Mesodermal cell (in vitro differentiated cells): Measurements from ENCODE around the gene ATG4B. TPM values are rescaled to one million over a fixed set of nuclear protein-coding genes. Genes with fewer than 3 reads are reported as not detected.
"Not testable (repeated sequence)": the region's sequence is repeated elsewhere in the genome, so short reads cannot be mapped to it uniquely, and the experiment has no call there.

Experiments
- H3K27ac ChIP-seq: 2 replicates; pipeline ENCODE4 v1.7.0; 2013; ENCODE audit warnings: mild to moderate bottlenecking, low read depth, low read length, moderate library complexity; ENCODE audit not compliant: severe bottlenecking
- H3K36me3 ChIP-seq: 2 replicates; pipeline ENCODE4 v1.7.1; 2013; ENCODE audit warnings: mild to moderate bottlenecking, low read length, moderate library complexity; ENCODE audit not compliant: control insufficient read depth, insufficient read depth
- H3K4me1 ChIP-seq: one replicate; pipeline ENCODE4 v1.7.1; 2013; ENCODE audit warnings: mild to moderate bottlenecking, low read length; ENCODE audit not compliant: insufficient read depth, control insufficient read depth, poor library complexity, severe bottlenecking
- H3K4me3 ChIP-seq: 2 replicates; pipeline ENCODE4 v1.7.0; 2013; ENCODE audit warnings: low read length, control low read depth, mild to moderate bottlenecking; ENCODE audit not compliant: insufficient read depth, poor library complexity, severe bottlenecking; ENCODE audit errors: extremely low read depth
- H3K9me3 ChIP-seq: 2 replicates; pipeline ENCODE4 v1.7.1; 2013; ENCODE audit warnings: mild to moderate bottlenecking, low read length, moderate library complexity; ENCODE audit not compliant: control insufficient read depth
- WGBS, 2 experiments: methylation state at CpG; one replicate each; pipeline ENCODE4 v1.1.5; 2013; ENCODE audit warnings: missing lambda C conversion rate in 2 of 2; ENCODE audit not compliant: insufficient coverage in 2 of 2; 5-methylcytosine and 5-hydroxymethylcytosine counted together
- polyA plus RNA-seq, 2 experiments: library from polyadenylated mRNA; stranded (reverse); fragments of 50-300 nt; gene quantifications; one replicate each; pipeline ENCODE4 v1.2.3, GENCODE V29; 2013

The ATG4B gene
- 98.7 TPM for polyA plus RNA-seq (2013, experiment 1 of 2)
- 76.3 TPM for polyA plus RNA-seq (2013, experiment 2 of 2)

GRCh38 chr2:241637018-241637794 lies at the start of gene ATG4B, which contains the start of gene THAP4:
ATG4B (plus strand) TSS chr2:241637693; CDS start chr2:241637715, 22 bp downstream.
THAP4 (minus strand) TSS chr2:241637158; CDS start chr2:241637017, 141 bp downstream.
- Histone ChIP-seq H3K27ac (peak within 1 kb of the TSS; percentile 96), H3K9me3 (peaks cover 14% of the 10 kb centered on the region), H3K4me3 (peak within 1 kb of the TSS; percentile 75), H3K36me3 (peaks cover 57% of the 10 kb centered on the region), H3K4me1 (peaks cover 14% of the 10 kb centered on the region)
- WGBS, 2 experiments, result 0 to 1% methylated on average over 77 to 98 of the region's 123 CpGs

- Histone ChIP-seq H3K36me3 (peaks cover 69% of the 10 kb centered on the region), H3K9me3 (peaks cover 39% of the 10 kb centered on the region)
- 89 to 92% methylated on average over 17 of the region's 17 CpGs for WGBS, 2 experiments
- not testable (repeated sequence) for H3K4me1 ChIP-seq, H3K27ac ChIP-seq, H3K4me3 ChIP-seq
These were observed 47.6 kb upstream of the ATG4B start for GRCh38 chr2:241589863-241590262.

GRCh38 chr2:241590496-241591455 lies 46.7 kb upstream of the ATG4B start:
- H3K4me3 ChIP-seq, H3K27ac ChIP-seq, H3K4me1 ChIP-seq: not testable (repeated sequence)
- peaks cover 31% of the 10 kb centered on the region for H3K9me3 ChIP-seq
- peaks cover 69% of the 10 kb centered on the region for H3K36me3 ChIP-seq
- 90 to 91% methylated on average over 30 to 33 of the region's 33 CpGs for WGBS, 2 experiments

- Histone ChIP-seq H3K27ac (no peak overlapping the region), H3K9me3 (peaks cover 17% of the 10 kb centered on the region), H3K36me3 (peaks cover 62% of the 10 kb centered on the region), H3K4me3 (no peak overlapping the region), H3K4me1 (no peaks in the 10 kb centered on the region)
- WGBS, 2 experiments, result 82 to 97% methylated on average over 11 to 16 of the region's 18 CpGs
These were observed 45.2 kb upstream of the ATG4B start for GRCh38 chr2:241592126-241592845.

GRCh38 chr2:241593271-241593670 lies 44.2 kb upstream of the ATG4B start:
- Histone ChIP-seq H3K36me3 (peaks cover 63% of the 10 kb centered on the region), H3K4me3 (no peak overlapping the region), H3K9me3 (peaks cover 10% of the 10 kb centered on the region), H3K27ac (no peak overlapping the region), H3K4me1 (no peaks in the 10 kb centered on the region)
- WGBS, 2 experiments, result 91 to 93% methylated on average over 16 of the region's 16 CpGs

GRCh38 chr2:241595600-241596140 lies 41.8 kb upstream of the ATG4B start:
- Histone ChIP-seq H3K4me1 (no peaks in the 10 kb centered on the region), H3K36me3 (peaks cover 52% of the 10 kb centered on the region), H3K4me3 (no peak overlapping the region), H3K27ac (no peak overlapping the region), H3K9me3 (no peaks in the 10 kb centered on the region)
- 91 to 93% methylated on average over 13 to 14 of the region's 15 CpGs for WGBS, 2 experiments

GRCh38 chr2:241597561-241597960 lies 39.9 kb upstream of the ATG4B start:
- H3K36me3 ChIP-seq, result peaks cover 57% of the 10 kb centered on the region

GRCh38 chr2:241598061-241598460 lies 39.4 kb upstream of the ATG4B start:
- H3K36me3 ChIP-seq, result peaks cover 57% of the 10 kb centered on the region
- H3K27ac ChIP-seq, result no peak overlapping the region
- no peak overlapping the region for H3K4me3 ChIP-seq
- no peaks in the 10 kb centered on the region for H3K9me3 ChIP-seq
- no peaks in the 10 kb centered on the region for H3K4me1 ChIP-seq
- 79 to 82% methylated on average over 5 of the region's 5 CpGs for WGBS, 2 experiments

More at GRCh38 chr2:241597561-241597960, 39.9 kb upstream of the ATG4B start:
- Histone ChIP-seq H3K4me1 (no peaks in the 10 kb centered on the region), H3K27ac (no peak overlapping the region), H3K4me3 (no peak overlapping the region), H3K9me3 (no peaks in the 10 kb centered on the region)
- 94 to 97% methylated on average over 5 to 6 of the region's 6 CpGs for WGBS, 2 experiments

GRCh38 chr2:241598487-241598886 lies 39.0 kb upstream of the ATG4B start:
- no peaks in the 10 kb centered on the region for H3K9me3 ChIP-seq
- H3K4me3 ChIP-seq, result no peak overlapping the region
- WGBS, 2 experiments, result 60% methylated on average over 1 of the region's 1 CpG; no CpG with 5 or more reads in 1 of the 2 experiments
- peaks cover 61% of the 10 kb centered on the region for H3K36me3 ChIP-seq
- no peak overlapping the region for H3K27ac ChIP-seq
- H3K4me1 ChIP-seq, result no peaks in the 10 kb centered on the region

- 92 to 100% methylated on average over 3 to 4 of the region's 6 CpGs for WGBS, 2 experiments
- peaks cover 66% of the 10 kb centered on the region for H3K36me3 ChIP-seq
- no peak overlapping the region for H3K4me3 ChIP-seq
These were observed 37.9 kb upstream of the ATG4B start for GRCh38 chr2:241599615-241600014.

More at GRCh38 chr2:241599615-241600014, 37.9 kb upstream of the ATG4B start:
- Histone ChIP-seq H3K4me1 (no peaks in the 10 kb centered on the region), H3K27ac (no peak overlapping the region), H3K9me3 (no peaks in the 10 kb centered on the region)
